HCT116 (cell line): ENCODE data around the gene HK1. TPM values are rescaled to one million over a fixed set of nuclear protein-coding genes. Genes with fewer than 3 reads are reported as not detected.

ENCODE experiments used
- ATAC-seq: fragments of 200-7000 bp; cut with Tn5 transposase; 2 replicates; pipeline ENCODE4 v1.9.1; 2020; ENCODE audit warnings: mild to moderate bottlenecking, moderate library complexity
- BruUV-seq: library from RNA; stranded (reverse); fragments of 400-500 nt; replicated peaks from 2 replicates; lab custom pipeline; 2021; lab: Mats Ljungman, UMichigan
- CTCF ChIA-PET: fragments of 300-600 bp; sonication (Branson Sonifier 250); formaldehyde crosslinking; loops from one replicate; lab custom pipeline; 2021; ENCODE audit warnings: antibody characterized with exemption; lab: Charles Lee
- POLR2A ChIA-PET: fragments of 300-600, 350-600 bp; sonication (Branson Sonifier 250); formaldehyde crosslinking; loops from one replicate; lab custom pipeline; 2021; ENCODE audit warnings: antibody characterized with exemption; lab: Charles Lee
- RAD21 ChIA-PET, 2 experiments: fragments of 300-600 bp; sonication (Branson Sonifier 250); formaldehyde crosslinking; loops; one replicate each; lab custom pipeline; 2023; ENCODE audit warnings: low total read pairs in 2 of 2; ENCODE audit not compliant: uncharacterized antibody in 2 of 2, unreplicated experiment in 2 of 2, low non-redundant PET in 1 of 2; lab: Charles Lee
- DNase-seq: peaks from one replicate; pipeline ENCODE4 v3.0.0-alpha.2; 2010; ENCODE audit warnings: low read depth, low spot score
- H2AFZ ChIP-seq: fragments of 200-600 bp; shearing (Covaris generic), sonication (generic); 2 replicates; pipeline ENCODE4 v1.6.1; 2017; ENCODE audit warnings: low read depth, mixed run types, mixed read lengths, antibody characterized with exemption, low read length; ENCODE audit not compliant: poor library complexity, severe bottlenecking
- H3K27ac ChIP-seq: 2 replicates; pipeline ENCODE4 v1.5.1; 2012; ENCODE audit warnings: low read depth, low read length
- H3K27me3 ChIP-seq: fragments of 200-600 bp; sonication (generic); 2 replicates; pipeline ENCODE4 v1.6.1; 2016; ENCODE audit warnings: mixed run types, low read length, mixed read lengths; ENCODE audit not compliant: insufficient read depth
- H3K36me3 ChIP-seq, 2 experiments: fragments of 200-500 bp in 1 of 2; fragments of 200-600 bp in 1 of 2; sonication (Bioruptor generic) in 1 of 2; sonication (generic) in 1 of 2; 2 replicates each; pipeline versions ENCODE4 v1.5.1 to v1.6.1; 2014 to 2016; ENCODE audit warnings: low read length in 2 of 2, inconsistent platforms in 1 of 2, mixed read lengths in 1 of 2, mixed run types in 1 of 2; ENCODE audit not compliant: insufficient read depth in 2 of 2, control insufficient read depth in 1 of 2
- H3K4me1 ChIP-seq, 2 experiments: fragments of 200-600 bp in 1 of 2; sonication (generic) in 1 of 2; 2 replicates each; pipeline versions ENCODE4 v1.5.1 to v1.6.1; 2012 to 2017; ENCODE audit warnings: low read length in 2 of 2, inconsistent platforms in 1 of 2, mild to moderate bottlenecking in 1 of 2, mixed read lengths in 1 of 2, mixed run types in 1 of 2, moderate library complexity in 1 of 2; ENCODE audit not compliant: insufficient read depth in 2 of 2, control insufficient read depth in 1 of 2
- H3K4me2 ChIP-seq: fragments of 200-600 bp; sonication (generic); 2 replicates; pipeline ENCODE4 v1.6.1; 2017; ENCODE audit warnings: mixed run types, low read length, mixed read lengths
- H3K4me3 ChIP-seq, 2 experiments: fragments of 200-600 bp in 1 of 2; sonication (generic) in 1 of 2; replicated peaks in 1 of 2; 2 replicates each; pipeline ENCODE4 v1.5.1; 2011 to 2016; ENCODE audit warnings: low read length in 2 of 2, control low read depth in 1 of 2, low read depth in 1 of 2, mild to moderate bottlenecking in 1 of 2, mixed read lengths in 1 of 2, mixed run types in 1 of 2
- H3K79me2 ChIP-seq: fragments of 200-600 bp; sonication (generic); 2 replicates; pipeline ENCODE4 v1.6.1; 2017; ENCODE audit warnings: mild to moderate bottlenecking, mixed run types, low read length, moderate library complexity, mixed read lengths; ENCODE audit not compliant: insufficient read depth
- H3K9ac ChIP-seq: fragments of 200-600 bp; sonication (generic); 2 replicates; pipeline ENCODE4 v1.6.1; 2016; ENCODE audit warnings: low read length, mixed read lengths
- H3K9me2 ChIP-seq: fragments of 200-600 bp; sonication (generic), shearing (Covaris generic); 2 replicates; pipeline ENCODE4 v1.6.1; 2017; ENCODE audit warnings: mixed run types, mild to moderate bottlenecking, moderate library complexity; ENCODE audit not compliant: insufficient read depth
- H3K9me3 ChIP-seq, 2 experiments: fragments of 200-500 bp in 1 of 2; fragments of 200-600 bp in 1 of 2; sonication (Bioruptor generic) in 1 of 2; sonication (generic) in 1 of 2; 2 replicates each; pipeline ENCODE4 v1.6.1; 2014 to 2017; ENCODE audit warnings: low read length in 2 of 2, mixed read lengths in 2 of 2, inconsistent platforms in 1 of 2, low read depth in 1 of 2, mild to moderate bottlenecking in 1 of 2, mixed run types in 1 of 2, moderate library complexity in 1 of 2; ENCODE audit not compliant: control insufficient read depth in 1 of 2, insufficient read depth in 1 of 2
- H4K20me1 ChIP-seq: fragments of 200-600 bp; sonication (generic), shearing (Covaris generic); 2 replicates; pipeline ENCODE4 v1.6.1; 2017; ENCODE audit warnings: mixed run types, mild to moderate bottlenecking, moderate library complexity; ENCODE audit not compliant: insufficient read depth
- CEBPB ChIP-seq: IDR thresholded peaks from 2 replicates; pipeline ENCODE4 v1.6.1; 2012; ENCODE audit warnings: low read depth
- EGR1 ChIP-seq: IDR thresholded peaks from 2 replicates; pipeline ENCODE4 v1.6.1; 2012; ENCODE audit warnings: low read depth
- EZH2phosphoT487 ChIP-seq: fragments of 200-600 bp; IDR thresholded peaks from 2 replicates; pipeline ENCODE4 v1.6.1; 2018; ENCODE audit warnings: antibody characterized with exemption, borderline replicate concordance
- FOSL1 ChIP-seq: IDR thresholded peaks from 2 replicates; pipeline ENCODE4 v1.6.1; 2012; ENCODE audit warnings: low read depth
- JUND ChIP-seq: IDR thresholded peaks from 2 replicates; pipeline ENCODE4 v1.6.1; 2012
- MAX ChIP-seq: IDR thresholded peaks from 2 replicates; pipeline ENCODE4 v1.6.1; 2012
- POLR2A ChIP-seq: IDR thresholded peaks from 2 replicates; pipeline ENCODE4 v1.7.0; 2011; ENCODE audit warnings: borderline replicate concordance; ENCODE audit not compliant: insufficient read depth, insufficient read length; ENCODE audit errors: extremely low read depth
- POLR2AphosphoS5 ChIP-seq: IDR thresholded peaks from 2 replicates; pipeline ENCODE4 v1.6.1; 2011; ENCODE audit warnings: mild to moderate bottlenecking, low read depth, low read length, moderate library complexity
- SIN3A ChIP-seq: IDR thresholded peaks from 2 replicates; pipeline ENCODE4 v1.6.1; 2012; ENCODE audit warnings: low read depth
- SP1 ChIP-seq: IDR thresholded peaks from 2 replicates; pipeline ENCODE4 v1.6.1; 2012; ENCODE audit warnings: low read depth
- SRF ChIP-seq: IDR thresholded peaks from 2 replicates; pipeline ENCODE4 v1.6.1; 2012; ENCODE audit warnings: low read depth
- YY1 ChIP-seq: IDR thresholded peaks from 2 replicates; pipeline ENCODE4 v1.6.1; 2011; ENCODE audit warnings: low read length, low read depth, moderate library complexity, mild to moderate bottlenecking; ENCODE audit not compliant: insufficient replicate concordance; ENCODE audit errors: extremely low read depth
- ZBTB33 ChIP-seq: IDR thresholded peaks from 2 replicates; pipeline ENCODE4 v1.6.1; 2011; ENCODE audit warnings: mild to moderate bottlenecking, low read length, moderate library complexity; ENCODE audit not compliant: insufficient replicate concordance; ENCODE audit errors: extremely low read depth
- intact Hi-C: fragments of 100-400 bp; cut with micrococcal nuclease; formaldehyde crosslinking; loops from 2 replicates; pipeline ENCODE4 v1.10.0; 2022
- total RNA-seq: library from RNA; stranded (reverse); gene quantifications from one replicate; pipeline ENCODE4 v1.2.1, GENCODE V29; 2021; ENCODE audit not compliant: unreplicated experiment

HK1 gene
- total RNA-seq, 1 experiment from 2014 or later: 50.3 TPM

- H3K9ac ChIP-seq: no peak overlapping the region
- no peak for DNase-seq
- H3K36me3 ChIP-seq: no peaks in the 10 kb centered on the region
- ChIA-PET POLR2A (no interaction called here), CTCF (no interaction called here), RAD21 (no interaction called here)
- H3K9me2 ChIP-seq: no peaks in the 10 kb centered on the region
- H3K4me3 ChIP-seq: no peak overlapping the region
- no peak overlapping the region for H3K4me2 ChIP-seq
- H3K4me1 ChIP-seq: no peaks in the 10 kb centered on the region
- no TSS peak for BruUV-seq
- no peaks in the 10 kb centered on the region for H3K79me2 ChIP-seq
- no peaks in the 10 kb centered on the region for H3K27me3 ChIP-seq
- H2AFZ ChIP-seq: no peak overlapping the region
- H4K20me1 ChIP-seq: no peaks in the 10 kb centered on the region
- no peak overlapping the region for H3K27ac ChIP-seq
- intact Hi-C loops: no loop called here
- H3K9me3 ChIP-seq: no peaks in the 10 kb centered on the region
- TF ChIP-seq EZH2phosphoT487 (no peak), CEBPB (no peak), YY1 (no peak), JUND (no peak), SP1 (no peak), MAX (no peak), SRF (no peak), POLR2A (no peak), POLR2AphosphoS5 (no peak), SIN3A (no peak), EGR1 (no peak), ZBTB33 (no peak), FOSL1 (no peak)
- no peak for ATAC-seq
These were observed 14.2 kb downstream of the HK1 start for GRCh38 chr10:69292459-69292858.
